Measurements from ENCODE around the gene TMEM141.

GRCh38 chr9:136814725-136815421 is 23.7 kb downstream of the TMEM141 start:
- no peak for TF ChIP-seq POLR2A (IDR thresholded peaks at IDR 0.05)
- TF ChIP-seq, protein P1, sequence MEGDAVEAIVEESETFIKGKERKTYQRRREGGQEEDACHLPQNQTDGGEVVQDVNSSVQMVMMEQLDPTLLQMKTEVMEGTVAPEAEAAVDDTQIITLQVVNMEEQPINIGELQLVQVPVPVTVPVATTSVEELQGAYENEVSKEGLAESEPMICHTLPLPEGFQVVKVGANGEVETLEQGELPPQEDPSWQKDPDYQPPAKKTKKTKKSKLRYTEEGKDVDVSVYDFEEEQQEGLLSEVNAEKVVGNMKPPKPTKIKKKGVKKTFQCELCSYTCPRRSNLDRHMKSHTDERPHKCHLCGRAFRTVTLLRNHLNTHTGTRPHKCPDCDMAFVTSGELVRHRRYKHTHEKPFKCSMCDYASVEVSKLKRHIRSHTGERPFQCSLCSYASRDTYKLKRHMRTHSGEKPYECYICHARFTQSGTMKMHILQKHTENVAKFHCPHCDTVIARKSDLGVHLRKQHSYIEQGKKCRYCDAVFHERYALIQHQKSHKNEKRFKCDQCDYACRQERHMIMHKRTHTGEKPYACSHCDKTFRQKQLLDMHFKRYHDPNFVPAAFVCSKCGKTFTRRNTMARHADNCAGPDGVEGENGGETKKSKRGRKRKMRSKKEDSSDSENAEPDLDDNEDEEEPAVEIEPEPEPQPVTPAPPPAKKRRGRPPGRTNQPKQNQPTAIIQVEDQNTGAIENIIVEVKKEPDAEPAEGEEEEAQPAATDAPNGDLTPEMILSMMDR (IDR thresholded peaks at IDR 0.05), result no peak
